Limb (tissue), 2 donors: ENCODE measurements around the gene FBXO21.
"Not testable (repeated sequence)": the region's sequence is repeated elsewhere in the genome, so short reads cannot be mapped to it uniquely, and the experiment has no call there.

ENCODE experiments used
- DNase-seq, 2 donors: peaks; one replicate each; pipeline ENCODE4 v3.0.0-alpha.2; 2016; ENCODE audit errors: extremely low spot score in 2 of 2

Gene FBXO21, protein sequence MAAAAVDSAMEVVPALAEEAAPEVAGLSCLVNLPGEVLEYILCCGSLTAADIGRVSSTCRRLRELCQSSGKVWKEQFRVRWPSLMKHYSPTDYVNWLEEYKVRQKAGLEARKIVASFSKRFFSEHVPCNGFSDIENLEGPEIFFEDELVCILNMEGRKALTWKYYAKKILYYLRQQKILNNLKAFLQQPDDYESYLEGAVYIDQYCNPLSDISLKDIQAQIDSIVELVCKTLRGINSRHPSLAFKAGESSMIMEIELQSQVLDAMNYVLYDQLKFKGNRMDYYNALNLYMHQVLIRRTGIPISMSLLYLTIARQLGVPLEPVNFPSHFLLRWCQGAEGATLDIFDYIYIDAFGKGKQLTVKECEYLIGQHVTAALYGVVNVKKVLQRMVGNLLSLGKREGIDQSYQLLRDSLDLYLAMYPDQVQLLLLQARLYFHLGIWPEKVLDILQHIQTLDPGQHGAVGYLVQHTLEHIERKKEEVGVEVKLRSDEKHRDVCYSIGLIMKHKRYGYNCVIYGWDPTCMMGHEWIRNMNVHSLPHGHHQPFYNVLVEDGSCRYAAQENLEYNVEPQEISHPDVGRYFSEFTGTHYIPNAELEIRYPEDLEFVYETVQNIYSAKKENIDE

DNA sequence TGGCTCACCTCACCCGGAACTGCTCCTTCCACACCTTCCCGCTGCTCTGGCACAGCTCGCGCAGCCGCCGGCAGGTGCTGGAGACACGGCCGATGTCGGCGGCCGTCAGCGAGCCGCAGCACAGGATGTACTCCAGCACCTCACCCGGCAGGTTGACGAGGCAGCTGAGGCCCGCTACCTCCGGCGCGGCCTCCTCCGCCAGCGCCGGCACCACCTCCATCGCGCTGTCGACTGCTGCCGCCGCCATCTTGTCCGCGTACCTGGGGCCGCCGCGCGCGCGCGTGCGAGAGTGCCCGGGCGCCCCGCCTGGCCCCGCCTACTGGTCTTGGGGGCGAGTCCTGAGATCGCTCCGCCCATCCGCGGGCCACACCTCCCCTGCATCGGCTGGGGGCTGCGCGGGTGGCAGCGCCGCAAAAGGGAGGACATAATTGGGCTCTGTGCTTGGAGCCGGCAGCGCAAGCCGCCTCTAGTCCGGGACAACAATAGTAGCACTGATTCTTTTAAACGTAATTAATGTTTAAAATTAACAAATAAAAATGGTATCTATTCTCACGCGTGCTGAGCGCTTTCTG is at the start of gene FBXO21:
Gene FBXO21, minus strand, starts transcription at position 261 of the 572 bp plus-strand sequence. Its CDS starts 14 bp downstream, at position 247.
- peak; percentile 88 to 96 for DNase-seq

DNA sequence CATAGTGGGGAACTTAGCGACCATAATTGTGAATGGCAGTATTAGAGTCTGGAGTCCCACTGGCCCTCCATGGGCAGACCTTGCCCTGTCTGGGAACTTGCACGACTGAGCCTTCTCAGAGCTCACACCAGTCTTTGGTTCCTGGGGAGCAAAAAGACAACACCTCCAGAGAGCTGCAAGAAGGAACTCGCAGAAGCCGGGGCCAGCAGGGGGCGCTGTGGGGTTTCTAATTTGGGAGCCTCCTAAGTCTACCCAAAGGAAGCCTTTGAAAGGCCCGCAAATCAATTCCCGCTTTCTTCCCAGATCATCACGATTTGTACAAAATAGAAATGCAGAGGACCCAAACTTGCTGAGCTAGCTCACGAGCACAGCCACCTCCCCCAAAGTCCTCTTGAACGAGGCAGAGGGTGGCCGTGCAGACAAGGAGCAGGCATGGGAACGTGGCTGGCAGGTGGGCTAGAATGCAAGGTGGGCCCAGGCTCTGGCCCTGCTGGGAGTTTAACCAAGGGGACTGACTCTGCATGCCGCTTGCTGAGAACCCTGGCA is 46.3 kb upstream of the FBXO21 start:
- DNase-seq, result peak; percentile 61 to 89

DNA sequence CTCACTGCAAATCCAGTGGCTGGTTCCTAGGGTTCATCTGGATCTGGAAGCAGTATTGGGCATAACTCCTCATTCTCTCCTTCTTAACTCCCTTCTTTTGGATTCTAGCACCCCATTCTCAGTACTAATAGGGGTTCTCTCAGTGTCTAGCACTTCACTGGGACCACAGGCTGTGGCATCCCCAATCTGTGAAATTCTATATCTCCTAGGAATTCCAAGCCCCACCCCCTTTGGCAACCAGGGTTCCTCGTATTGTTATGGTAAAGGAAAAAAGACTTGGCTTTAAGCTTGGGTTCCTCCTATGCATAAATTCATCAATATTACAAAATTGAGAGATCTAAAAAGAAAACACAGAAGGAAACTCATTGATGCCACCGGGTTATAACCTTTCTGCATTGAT is 45.0 kb upstream of the FBXO21 start:
- DNase-seq, result no peak

DNA sequence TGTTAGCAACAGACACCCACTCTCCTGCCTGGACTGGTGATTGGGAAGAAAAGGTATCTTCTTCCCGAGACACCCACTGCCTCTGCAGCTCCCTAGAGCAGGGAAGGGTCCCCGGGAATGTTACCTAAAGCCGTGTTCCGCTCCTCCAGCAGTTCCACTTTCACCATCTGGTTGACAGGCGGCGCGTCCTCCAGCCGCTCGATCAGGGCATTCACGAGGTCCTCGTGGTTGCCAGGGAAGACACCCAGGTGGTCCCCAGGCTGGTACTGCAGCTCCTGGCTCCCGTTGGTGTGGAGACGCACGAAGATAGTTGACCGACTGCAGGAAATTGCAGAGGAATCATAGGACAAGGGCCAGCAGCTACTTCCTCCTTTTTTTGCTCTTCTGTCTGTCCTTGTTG is 44.2 kb upstream of the FBXO21 start:
- no peak for DNase-seq

DNA sequence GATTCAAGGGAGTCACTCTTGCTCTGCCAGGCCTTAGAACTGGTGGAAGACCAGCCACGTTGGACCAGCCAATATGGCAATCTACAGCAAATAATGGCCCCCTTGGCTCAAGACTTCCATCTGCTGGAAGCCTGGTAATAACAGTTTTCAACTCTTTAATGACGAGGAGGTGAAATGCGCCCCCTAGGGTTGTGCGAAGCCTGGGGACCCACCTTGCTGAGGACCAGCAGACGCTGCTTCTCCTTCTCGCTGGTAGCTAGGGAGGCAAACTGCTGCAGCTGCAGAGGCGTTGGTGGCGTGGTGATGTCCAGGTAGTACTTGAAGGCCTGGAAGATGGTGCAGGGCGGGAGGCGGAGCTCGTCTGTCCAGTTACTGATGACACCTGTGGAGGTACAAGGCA is 41.5 kb upstream of the FBXO21 start:
- no peak for DNase-seq

DNA sequence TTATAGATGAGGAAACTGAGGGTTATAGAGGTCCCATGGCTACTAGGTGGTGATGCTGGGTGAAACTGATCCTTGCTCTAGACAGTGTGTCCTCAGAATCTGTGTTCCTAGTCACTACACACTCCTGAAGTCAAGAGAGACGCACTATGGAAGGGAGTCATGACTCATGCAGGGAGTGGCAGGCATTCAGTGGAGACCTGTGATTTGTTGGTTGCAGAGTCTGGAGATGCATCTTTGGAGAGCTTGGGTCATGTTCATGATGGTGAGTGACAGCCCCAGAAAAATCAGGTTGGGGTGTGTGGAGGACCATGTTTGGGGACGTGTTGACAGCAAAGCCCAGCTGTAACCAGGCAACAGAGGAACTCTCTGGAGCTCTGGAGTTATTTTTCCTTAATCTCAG is 38.0 kb upstream of the FBXO21 start:
- no peak for DNase-seq

DNA sequence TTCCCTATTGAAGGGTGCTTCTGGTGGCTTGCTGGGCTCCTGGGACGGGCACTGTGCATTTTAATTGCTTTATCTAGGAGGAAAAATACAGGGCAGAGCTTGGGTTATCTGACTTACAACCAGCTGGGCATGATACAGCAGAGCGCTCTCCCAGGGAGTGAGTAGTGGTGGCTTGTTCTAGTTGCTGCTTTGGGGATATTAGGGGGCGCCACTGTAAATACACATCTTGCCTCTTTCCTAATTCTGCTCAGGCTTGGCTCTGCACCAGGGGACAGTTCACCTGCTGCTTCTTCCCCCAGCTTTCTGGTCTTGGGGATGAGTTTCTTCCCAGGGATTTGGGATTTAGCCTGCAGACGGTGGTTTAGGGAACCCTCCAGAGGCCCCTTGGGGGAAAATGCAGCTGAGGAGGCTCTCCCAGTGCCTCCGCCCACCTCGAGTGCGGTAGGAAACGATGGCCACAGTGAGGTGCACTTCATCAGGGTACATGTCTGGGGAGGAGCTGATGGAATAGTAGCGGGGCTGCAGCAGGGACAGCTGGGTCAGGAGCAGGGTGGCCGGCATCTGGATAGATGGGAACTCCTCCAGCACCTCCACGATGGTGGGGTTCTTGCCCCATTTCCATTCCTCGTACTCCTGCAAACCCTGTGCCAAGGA is 36.9 kb upstream of the FBXO21 start:
- no peak for DNase-seq

DNA sequence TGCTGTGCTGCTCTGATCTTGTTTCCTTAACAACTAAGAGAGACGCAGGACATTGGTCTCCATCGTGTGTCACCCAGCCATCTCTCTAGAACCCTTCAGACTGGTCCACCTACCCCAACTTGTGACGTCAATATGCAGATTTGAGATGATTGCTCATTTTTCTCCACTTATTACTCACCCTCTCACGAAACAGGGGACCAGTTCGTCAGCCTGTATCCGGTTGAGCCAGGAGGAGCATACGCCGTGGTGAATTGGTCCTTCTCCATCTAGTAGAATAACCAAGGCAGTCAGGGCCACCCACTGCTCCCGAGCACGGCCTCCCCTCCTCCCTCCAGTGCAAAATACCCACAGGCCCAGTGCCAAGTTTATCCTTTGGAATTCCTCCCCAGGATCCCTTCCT is 36.2 kb upstream of the FBXO21 start:
- no peak for DNase-seq

DNA sequence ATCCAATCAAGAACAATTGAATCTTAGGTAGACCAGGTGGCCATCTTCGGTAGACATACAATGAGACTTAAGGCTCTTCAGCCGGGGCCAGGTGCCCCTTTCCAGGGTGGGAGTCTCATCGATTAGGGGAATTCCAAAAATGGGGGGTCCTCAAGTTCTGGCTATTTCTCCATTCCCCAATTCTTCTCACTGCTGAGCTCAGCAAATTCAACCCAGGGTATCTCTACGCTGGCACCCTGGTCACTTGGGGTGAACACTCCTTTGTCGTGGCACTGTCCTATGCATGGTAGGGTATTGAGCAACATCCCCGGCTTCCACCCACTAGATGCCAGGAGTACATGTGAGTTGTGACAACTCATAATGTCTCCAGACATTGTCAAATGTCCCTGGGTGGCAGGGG is 34.9 kb upstream of the FBXO21 start:
- DNase-seq, result no peak

DNA sequence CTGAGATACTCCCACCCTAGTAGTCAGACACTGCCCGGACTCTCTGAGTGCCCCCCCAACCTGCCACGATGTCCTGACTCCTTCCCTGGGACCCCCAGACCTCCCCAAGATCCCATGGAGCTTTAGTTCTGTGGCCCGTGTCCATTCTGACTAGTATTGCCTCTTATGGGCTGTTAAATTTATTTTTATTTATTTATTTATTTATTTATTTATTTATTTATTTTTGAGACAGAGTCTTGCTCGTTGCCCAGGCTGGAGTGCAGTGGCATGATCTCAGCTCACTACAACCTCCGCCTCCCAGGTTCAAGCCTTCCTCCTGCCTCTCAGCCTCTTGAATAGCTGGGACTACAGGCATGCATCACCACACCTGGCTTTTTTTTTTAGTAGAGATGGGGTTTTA is 30.7 kb upstream of the FBXO21 start:
- DNase-seq, result not testable (repeated sequence)

DNA sequence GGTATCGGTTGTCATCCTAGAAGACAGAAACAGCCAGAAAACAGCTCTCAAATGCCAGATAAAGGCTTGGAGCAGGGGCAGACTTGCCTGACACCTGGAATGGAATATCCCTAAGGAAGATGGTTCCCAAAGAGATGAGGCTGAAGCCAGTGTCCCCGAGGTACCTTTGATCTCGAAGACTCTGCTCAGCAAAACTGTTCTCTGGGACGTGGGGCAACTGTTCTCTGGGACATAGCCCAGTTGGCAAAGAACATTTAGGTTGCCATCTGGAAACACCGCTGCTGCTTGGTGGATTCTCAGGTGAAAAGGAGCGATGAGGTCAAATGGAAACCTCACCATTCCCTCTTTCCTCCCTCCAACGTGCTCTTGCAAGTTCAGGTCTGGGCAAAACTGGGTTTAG is 27.9 kb upstream of the FBXO21 start:
- DNase-seq, result no peak

DNA sequence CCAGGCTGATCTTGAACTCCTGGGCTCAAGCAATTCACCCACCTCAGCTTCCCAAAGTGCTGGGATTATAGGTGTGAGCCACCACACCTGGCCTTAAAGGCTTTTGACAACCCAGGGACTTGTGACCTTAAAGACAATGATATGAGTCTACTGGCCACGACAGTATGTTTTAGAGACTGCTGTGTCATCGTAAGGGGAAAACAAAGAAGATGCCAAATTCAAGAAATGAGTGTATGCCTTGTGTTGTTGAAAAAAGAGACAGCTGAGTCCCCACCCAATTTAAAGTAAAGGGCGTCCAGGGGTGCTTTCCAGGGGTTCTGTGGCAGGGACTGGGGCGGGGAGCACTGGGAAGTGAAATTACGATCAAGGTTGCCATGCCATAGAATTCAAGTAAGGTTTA is 26.4 kb upstream of the FBXO21 start:
- no peak for DNase-seq

DNA sequence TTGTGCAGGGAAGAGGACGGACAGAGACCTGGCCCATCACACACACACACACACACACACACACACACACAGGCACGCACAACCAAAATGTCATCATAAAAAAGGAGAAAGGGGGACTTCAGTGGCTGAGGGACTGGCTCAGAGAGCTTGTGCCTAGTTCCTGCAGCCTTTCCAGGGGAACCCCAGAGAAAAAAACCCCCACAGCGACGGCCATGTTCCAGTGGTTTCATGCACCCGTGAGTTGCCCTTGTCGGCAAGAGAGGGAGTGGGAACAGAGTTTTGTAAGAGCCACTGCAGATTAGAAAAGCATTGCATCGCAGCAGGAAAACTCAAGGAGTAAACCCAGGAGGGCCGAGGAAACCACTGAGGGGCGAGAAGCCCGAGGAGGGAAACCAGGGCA is 24.5 kb upstream of the FBXO21 start:
- DNase-seq, result no peak

DNA sequence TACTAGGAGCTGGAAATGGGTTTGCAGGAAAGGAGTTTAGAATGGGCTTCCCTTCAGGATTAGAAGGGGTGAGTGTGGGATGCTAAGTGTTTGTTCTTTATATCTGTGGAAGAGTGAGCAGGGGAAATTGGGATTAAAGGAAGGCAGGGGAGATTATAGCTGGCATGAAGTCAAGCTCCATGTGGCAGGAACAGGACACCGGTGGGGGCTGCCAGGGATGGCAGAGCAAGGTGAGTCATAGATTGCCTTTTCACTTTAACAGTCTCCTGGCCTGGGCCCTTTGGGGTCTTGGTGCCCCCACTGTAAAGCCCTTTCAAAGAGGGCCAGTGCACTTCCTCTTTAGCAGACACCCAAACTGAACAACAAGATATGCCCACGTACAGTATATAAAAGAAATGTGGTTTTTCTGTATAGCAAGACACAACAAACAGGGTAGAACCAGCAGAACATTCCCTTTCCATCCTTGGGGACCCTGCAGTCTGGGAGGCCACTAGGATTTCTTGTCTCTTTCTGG is 23.1 kb upstream of the FBXO21 start:
- DNase-seq, result no peak

DNA sequence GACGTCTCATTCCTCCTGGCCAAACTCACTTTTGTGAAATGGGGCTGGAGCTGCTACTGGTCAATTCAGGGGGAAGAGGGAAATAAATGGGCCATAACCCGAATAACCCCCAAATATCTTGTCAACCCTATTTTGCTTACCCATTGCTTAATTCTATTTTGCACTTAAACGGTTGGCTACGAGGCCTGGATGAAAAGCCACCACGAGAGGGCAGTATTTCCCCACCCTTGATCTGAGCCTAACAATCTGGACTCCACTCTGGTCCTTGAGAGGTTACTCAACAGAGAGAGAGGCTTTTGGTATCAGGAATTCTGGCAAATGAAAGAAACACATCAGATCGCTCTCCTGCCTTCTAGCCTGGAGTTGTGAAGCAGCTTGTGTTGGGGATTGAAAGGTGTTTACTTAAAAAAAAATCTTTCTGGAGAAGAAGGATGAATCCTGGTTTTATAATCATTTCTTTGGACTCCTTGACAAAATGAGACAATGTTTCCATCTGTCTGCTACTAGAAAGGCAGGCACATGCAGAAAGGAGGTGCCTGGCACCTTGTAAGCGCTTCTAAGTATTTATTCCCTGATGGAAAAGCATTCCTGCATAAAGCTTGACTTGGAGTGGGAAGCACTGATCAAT is 22.4 kb upstream of the FBXO21 start:
- DNase-seq, result peak; percentile 77 to 85

DNA sequence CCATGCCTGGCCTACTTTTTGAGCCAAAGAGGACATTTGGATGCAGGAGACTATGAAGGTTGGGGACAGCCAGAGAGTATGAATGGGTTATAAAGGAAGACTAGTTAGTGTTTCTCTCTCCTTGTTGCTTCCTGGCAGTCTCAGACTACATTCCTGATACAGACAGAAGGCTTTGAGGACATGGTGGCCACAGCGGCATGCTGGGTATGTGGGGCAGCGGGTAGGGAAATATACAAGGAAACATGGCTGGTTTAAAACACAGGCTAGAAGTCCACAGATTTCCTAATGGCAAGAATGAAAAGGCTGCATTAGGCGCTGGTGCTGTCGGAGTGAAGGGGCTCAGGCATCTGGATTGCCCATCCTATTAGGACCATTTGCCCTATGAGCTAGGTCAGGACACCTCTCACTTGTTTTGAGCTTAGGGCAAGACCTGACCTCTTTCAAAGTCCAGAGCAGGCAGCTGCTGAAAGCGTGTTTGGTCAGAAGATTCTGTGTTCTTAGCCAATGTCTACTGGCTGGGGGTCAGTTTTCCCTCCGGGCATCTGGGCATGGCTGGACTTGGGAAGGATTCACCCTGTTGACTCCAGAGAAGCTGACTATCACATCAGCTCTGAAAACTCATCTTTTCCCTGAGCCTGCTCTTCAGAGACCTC is 20.1 kb upstream of the FBXO21 start:
- DNase-seq, result no peak

DNA sequence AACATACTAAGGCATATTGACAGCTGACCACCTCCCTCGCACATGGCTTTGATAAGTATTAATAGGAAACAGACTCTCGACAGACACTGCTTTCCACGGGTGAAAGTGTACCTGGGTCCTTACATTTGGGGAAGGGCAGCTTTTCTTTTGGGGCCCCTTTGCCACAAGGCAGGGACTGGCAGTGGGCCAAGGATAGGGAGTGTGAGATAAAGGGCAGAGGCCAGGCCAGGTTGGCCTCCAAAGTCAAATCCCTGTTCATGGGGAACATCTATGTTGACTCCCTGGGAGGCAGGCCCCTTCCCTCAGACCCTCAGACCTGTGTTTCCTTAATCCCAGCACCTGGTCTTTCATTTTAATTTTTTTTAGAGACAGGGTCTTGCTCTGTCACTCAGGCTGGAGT is 19.4 kb upstream of the FBXO21 start:
- DNase-seq, result no peak

DNA sequence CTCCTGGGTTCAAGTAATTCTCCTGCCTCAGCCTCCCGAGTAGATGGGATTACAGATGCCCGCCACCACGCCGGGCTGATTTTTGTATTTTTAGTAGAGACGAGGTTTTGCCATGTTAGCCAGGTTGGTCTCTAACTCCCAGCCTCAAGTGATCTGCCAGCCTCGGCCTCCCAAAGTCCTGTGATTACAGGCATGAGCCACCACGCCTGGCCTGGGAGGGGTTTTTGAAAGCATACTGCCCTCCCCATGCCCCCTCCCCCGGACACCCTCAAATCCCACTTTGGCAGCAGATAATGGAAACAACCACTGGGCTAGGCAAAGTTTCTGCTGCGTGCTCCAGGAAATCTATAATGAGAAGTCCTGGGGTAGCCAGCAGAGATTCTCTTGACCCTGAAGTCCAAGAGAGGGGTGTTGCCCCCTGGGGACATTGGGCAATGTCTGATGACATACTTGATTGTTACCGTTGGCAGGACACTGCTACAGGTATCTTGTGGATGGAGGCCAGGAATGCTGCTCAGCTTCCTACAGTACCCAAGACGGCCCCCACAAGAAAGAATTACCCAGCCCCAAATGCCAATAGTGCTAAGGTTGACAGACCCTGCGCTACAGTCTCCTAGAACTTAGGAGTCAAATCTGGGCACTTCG is 18.7 kb upstream of the FBXO21 start:
- DNase-seq, result no peak

DNA sequence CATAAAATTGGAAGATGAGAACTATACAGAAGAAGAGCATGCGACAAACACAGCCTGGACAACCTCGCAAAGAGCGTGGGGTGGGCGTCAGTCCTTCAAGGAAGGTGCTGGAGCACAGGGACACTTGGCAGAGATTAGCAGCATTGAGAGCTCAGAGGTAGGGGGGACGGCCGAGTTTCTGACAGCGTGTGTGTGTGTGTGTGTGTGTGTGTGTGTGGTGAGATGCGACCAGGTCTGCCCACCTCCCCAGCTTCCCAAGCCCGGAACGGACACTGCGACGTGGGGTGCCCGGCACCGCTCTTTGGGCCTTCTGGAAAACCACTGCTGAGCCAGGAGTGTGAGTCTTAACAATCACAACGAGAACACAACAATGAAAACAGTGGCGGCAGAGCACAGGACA is 17.9 kb upstream of the FBXO21 start:
- DNase-seq, result no peak

DNA sequence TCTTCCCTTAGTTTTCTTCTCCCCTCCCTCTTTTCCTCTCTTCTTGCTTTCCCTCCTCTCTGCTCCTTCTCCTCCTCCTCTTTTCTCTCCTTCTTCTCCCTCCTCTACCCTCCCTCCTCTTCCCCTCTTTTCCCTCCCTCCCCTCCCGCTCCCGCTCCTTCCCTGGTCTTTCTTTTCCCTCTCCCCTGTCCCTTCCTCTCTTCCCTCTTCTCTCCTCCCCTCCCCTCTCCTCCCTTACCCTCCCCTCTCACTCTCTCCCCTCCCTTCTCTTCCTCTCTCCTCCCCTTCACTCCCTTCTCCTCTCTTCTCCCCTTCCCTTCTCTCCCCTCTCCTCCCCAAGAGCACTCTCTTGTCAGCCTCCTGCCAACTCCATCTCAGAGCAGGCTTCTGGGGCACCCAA is 17.4 kb upstream of the FBXO21 start:
- no peak for DNase-seq
